Uterus (tissue), 2 donors: ENCODE results near the gene SETD3.

Experiments used
- CTCF ChIP-seq, 4 experiments: fragments of 200-600 bp in 2 of 4; fragments of 450-650 bp in 2 of 4; sonication (generic) in 2 of 4; IDR thresholded peaks; one replicate each; pipeline ENCODE4 v1.5.1; 2016 to 2019; ENCODE audit warnings: antibody characterized with exemption in 4 of 4, mild to moderate bottlenecking in 2 of 4, moderate library complexity in 1 of 4
- POLR2A ChIP-seq, 2 donors: fragments of 450-650 bp; IDR thresholded peaks; one replicate each; pipeline ENCODE4 v1.6.1; 2016; ENCODE audit warnings: antibody characterized with exemption in 2 of 2, mild to moderate bottlenecking in 1 of 2, moderate library complexity in 1 of 2

GRCh38 chr14:99420711-99421110 is 59.9 kb downstream of the SETD3 start:
- TF ChIP-seq CTCF (IDR thresholded peaks at IDR 0.05): no peak
- no peak for TF ChIP-seq POLR2A (IDR thresholded peaks at IDR 0.05)
